HG03571 (cell line): ENCODE results near the gene PPARGC1A.

Source experiments
- ATAC-seq: cut with Tn5 transposase; IDR thresholded peaks from one replicate; pipeline ENCODE4 v1.9.1; 2021; ENCODE audit not compliant: unreplicated experiment

Gene PPARGC1A

GRCh38 chr4:23775694-23776093 is 114.2 kb downstream of the PPARGC1A start:
- no peak for ATAC-seq

GRCh38 chr4:23774909-23775308 is 114.9 kb downstream of the PPARGC1A start:
- ATAC-seq = no peak

GRCh38 chr4:23773884-23774636 is 115.8 kb downstream of the PPARGC1A start:
- no peak for ATAC-seq

GRCh38 chr4:23770011-23770410 is 119.8 kb downstream of the PPARGC1A start:
- ATAC-seq = no peak

- no peak for ATAC-seq
Observed at GRCh38 chr4:23769406-23769805, 120.4 kb downstream of the PPARGC1A start.

- no peak for ATAC-seq
Observed at GRCh38 chr4:23768541-23768940, 121.3 kb downstream of the PPARGC1A start.

GRCh38 chr4:23766344-23766743 is 123.5 kb downstream of the PPARGC1A start:
- ATAC-seq = no peak

GRCh38 chr4:23763559-23763958 is 126.3 kb downstream of the PPARGC1A start:
- ATAC-seq = no peak

- no peak for ATAC-seq
Observed at GRCh38 chr4:23762551-23762950, 127.3 kb downstream of the PPARGC1A start.

GRCh38 chr4:23759066-23759465 is 130.8 kb downstream of the PPARGC1A start:
- ATAC-seq = no peak

- no peak for ATAC-seq
Observed at GRCh38 chr4:23754688-23755087, 135.2 kb downstream of the PPARGC1A start.

- ATAC-seq = no peak
Observed at GRCh38 chr4:23750125-23750524, 139.7 kb downstream of the PPARGC1A start.

GRCh38 chr4:23747281-23747735 is 142.5 kb downstream of the PPARGC1A start:
- no peak for ATAC-seq

GRCh38 chr4:23746672-23747071 is 143.2 kb downstream of the PPARGC1A start:
- no peak for ATAC-seq

- no peak for ATAC-seq
Observed at GRCh38 chr4:23746027-23746426, 143.8 kb downstream of the PPARGC1A start.

GRCh38 chr4:23745377-23745776 is 144.5 kb downstream of the PPARGC1A start:
- ATAC-seq = no peak
